Measurements from ENCODE around the gene PIAS1.
"Not testable (repeated sequence)": the region's sequence is repeated elsewhere in the genome, so short reads cannot be mapped to it uniquely, and the experiment has no call there.

The PIAS1 gene

DNA sequence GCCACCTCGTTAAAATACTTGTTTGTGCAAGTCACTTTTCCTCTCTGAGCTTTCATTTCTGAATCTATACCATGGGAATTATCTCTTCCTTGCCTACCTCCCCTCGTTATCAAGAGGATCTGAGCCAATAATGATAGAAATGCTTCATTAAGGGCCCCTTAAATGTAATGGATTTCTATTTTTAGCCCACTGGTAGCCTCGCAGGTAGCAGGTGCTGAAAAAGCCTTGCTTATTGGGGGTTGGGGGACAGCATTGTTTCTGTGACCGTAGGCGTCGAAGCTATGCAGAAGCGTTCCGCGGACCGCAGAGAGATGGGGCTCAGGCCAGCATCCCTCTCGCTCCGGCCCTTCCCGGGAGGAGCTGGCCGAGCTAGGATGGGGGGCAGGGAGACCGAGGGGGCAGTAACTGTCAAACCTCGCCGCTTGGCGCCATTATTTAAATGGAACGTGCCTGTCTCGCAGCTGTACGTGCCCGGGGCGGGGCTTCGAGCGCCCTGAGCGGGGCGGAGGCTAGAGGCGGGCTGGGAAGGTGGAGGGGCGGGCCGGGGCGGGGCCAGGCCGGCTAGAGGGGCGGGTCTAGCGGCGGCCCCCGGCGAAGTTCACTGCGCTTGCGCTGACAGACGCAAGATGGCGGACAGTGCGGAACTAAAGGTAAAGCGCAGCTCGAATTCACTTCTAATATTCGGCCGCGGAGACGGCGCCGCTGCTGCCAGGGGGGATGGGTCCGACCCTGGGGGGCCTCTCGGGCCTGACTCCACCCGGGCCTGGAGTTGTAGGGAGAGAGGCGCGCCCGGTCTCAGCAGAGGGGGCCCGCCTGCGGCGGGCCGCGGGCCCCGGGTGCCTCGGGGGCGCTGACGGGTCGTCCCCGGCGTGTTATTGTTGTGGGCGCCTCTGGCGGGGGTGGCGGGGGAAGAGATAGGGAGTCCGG is at the start of gene PIAS1:
Gene PIAS1 (plus strand): TSS at position 615 of the 927 bp plus-strand sequence. CDS start 12 bp downstream, at position 627.
- peak; percentile 86 to 93 (median 92) for DNase-seq (ENCODE audit: low read depth in 3 of 3)

DNA sequence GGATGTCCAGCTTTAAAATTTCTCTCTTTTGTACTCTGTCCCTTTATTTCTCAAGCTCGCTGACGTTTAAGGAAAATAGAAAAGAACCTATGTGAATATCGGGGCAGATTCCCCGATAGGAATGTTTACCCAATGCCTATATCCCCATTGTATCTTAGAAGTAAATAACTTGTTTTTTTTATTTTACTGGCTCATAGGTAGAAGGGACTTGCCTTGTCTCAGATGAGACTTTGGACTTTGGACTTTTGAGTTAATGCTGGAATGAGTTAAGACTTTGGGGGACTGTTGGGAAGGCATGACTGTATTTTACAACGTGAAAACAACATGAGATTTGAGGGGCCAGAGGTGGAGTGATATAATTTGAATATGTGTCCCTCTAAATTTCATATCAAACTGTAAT is 46.5 kb upstream of the PIAS1 start:
- DNase-seq (ENCODE audit: low read depth in 3 of 3), result not testable (repeated sequence)

DNA sequence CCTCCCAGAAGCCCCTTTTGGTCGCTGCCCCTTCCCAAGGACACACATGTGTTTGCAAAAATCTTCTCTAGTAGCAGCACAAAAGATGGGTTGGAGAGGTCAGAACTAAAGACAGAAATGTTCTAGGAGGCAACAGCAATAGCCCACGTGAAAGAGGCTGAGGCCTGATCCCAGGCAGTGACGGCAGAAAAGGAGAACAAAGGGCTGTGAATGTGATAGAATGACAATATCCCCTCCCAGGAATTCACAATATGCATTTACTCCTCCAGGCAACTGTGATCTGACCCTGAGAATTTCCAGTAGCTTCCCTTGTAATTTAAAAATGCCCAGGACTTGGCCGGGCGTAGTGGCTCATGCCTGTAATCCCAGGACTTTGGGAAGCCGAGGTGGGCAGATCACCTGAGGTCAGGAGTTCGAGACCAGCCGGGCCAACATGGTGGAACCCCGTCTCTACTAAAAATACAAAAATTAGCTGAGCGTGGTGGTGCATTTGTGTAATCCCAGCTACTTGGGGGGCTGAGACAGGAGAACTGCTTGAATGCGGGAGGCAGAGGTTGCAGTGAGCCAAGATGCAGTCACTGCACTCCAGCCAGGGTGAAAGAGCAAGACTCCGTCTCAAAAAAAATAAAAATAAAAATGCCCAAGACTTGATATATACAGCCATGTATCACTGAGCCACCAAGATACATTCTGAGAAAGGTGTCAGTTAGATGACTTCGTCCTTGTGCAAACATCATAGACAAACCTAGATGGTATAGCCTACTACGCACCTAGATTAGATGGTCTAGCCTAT is 43.6 kb upstream of the PIAS1 start:
- DNase-seq (ENCODE audit: low read depth in 3 of 3), result no peak

- no peak for DNase-seq (ENCODE audit: low read depth in 3 of 3)
Observed at GRCh38 chr15:68012911-68013310, 41.2 kb upstream of the PIAS1 start.

GRCh38 chr15:68014219-68014618 is 39.9 kb upstream of the PIAS1 start:
- no peak for DNase-seq (ENCODE audit: low read depth in 3 of 3)

GRCh38 chr15:68015244-68015643 is 38.9 kb upstream of the PIAS1 start:
- DNase-seq (ENCODE audit: low read depth in 3 of 3), result no peak

- no peak for DNase-seq (ENCODE audit: low read depth in 3 of 3)
Observed at GRCh38 chr15:68017201-68017600, 36.9 kb upstream of the PIAS1 start.

DNA sequence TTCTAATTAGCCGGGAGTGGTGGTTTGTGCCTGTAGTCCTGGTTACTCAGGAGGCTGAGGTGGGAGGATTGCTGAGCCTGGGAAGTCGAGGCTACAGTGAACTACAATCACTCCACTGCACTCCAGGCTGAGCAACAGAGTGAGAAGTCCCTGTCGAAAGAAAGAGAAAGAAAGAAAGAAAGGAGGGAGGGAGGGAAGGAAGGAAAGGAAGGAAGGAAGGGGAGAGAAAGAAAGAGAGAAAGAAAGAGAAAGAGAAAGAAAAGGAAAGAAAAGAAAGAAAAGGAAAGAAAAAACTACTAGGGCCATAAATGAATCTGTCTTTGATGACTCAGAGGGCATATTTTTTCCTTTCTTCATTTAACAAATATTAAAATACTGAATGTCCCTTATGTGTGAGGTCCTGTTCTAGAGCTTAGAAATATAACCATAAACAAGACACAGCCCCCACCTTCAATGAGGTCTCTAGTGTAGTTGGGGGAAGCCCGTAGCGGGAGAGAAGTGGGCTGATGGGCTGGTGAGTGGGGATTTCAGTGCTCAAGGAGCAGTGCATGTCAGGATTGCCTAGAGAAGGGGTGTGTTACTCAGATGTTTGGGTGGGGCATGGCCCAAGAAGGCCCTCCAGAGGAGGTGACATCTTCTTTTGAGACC is 35.2 kb upstream of the PIAS1 start:
- no peak for DNase-seq (ENCODE audit: low read depth in 3 of 3)

DNA sequence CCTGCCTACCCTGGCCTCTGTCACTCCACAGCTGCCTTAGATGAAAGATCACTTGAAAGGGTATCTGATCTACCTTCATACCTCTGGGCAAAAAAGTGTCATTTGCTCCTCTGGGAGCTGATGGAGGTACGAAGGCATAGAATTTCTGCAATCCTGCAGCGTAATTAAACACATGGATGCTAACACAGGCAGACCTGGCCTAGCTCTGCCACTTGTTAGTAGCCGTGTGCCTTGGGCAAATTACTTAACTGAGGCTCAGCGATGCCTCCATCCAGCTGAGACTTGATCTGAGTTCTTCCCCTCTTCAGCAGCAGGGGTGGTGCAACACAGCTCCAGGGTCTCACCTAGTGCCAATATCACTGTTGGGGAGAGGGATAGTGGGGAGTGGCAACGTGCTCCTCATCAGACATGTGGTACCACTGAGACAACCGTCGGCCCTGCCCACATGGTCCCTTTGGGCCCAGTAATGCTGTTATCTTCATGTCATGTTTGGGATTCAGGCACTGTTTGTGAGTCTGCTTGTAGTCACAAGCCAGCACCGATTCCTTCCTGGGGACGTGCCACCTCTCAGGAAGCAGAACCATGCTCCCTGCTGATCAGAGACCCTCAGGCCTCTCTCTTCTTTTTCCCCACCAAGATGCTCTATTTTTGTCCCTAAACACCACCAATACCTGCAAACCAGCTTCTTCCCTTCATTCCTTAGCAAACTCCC is 34.1 kb upstream of the PIAS1 start:
- DNase-seq (ENCODE audit: low read depth in 3 of 3), result no peak

DNA sequence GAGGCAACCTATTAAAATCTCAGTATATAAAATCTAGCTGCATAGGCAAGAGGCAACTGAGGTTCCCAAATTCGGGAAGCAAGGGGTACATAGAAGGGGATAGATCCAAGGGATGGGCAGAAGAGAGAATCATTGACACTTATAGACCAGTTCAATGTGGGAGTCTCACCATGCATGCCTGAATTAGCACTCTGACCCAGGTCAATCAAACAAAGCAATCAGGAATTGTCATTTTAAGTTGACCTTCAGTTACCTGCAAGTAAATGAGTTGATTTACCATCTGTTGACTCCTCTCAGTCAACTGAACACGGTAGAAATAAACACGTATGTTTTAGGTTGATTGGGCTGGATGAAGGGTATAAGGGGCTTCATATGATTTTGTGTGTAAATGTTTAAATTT is 33.4 kb upstream of the PIAS1 start:
- no peak for DNase-seq (ENCODE audit: low read depth in 3 of 3)

DNA sequence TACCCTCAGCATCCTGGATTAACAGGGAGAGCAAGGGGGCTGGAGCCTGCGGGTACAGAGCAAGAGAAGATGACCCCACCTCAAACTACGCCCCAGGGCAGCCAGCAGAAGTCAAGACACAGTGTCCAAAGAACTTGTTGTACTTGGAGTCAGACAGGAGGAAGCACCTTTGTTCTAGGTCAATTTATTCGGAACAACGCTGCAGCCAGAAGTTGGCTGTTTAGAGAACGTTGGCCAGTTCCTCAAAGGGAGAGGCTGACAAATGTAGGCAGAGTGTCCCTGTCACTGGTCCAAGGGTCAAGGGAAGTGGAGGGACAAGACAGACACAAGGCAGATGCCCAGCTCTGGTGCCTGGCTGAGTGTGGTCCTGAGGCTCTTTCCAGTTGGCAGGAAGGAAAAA is 32.1 kb upstream of the PIAS1 start:
- DNase-seq (ENCODE audit: low read depth in 3 of 3), result no peak

DNA sequence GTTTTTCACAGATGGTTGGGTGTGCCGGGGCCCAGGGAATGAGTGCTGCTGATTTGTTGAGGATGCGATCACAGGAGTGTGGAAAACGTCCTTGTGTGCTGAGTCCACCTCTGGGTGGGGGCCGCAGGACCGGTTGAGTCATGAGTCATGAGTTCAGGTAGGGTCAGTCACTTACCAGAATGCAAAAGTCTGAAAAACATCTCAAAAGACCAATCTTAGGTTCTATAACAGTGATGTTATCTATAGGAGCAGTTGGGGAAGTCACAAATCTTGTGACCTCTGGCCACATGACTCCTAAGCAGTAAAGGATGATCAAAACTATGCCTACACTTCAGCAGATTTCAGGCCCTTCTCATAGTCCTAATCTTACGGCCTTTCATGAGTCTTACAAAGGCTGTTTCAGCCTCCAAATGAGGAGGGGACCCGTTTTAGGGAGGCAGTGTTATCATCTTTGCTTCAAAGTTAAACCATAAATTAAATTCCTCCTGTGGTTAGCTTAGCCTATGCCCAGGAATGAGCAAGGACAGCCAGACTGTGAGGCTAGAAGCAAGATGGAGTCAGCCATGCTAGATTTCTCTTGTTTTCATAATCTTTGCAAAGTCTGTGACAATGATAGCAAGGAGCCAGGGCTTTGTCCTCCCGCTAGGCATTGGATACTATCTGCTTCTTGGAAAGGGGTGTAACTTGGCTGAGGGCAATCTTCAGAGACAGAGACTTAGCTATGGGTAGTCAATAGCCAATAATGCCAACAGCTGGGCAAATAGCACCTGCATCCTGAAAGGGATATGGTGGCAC is 30.6 kb upstream of the PIAS1 start:
- no peak for DNase-seq (ENCODE audit: low read depth in 3 of 3)

DNA sequence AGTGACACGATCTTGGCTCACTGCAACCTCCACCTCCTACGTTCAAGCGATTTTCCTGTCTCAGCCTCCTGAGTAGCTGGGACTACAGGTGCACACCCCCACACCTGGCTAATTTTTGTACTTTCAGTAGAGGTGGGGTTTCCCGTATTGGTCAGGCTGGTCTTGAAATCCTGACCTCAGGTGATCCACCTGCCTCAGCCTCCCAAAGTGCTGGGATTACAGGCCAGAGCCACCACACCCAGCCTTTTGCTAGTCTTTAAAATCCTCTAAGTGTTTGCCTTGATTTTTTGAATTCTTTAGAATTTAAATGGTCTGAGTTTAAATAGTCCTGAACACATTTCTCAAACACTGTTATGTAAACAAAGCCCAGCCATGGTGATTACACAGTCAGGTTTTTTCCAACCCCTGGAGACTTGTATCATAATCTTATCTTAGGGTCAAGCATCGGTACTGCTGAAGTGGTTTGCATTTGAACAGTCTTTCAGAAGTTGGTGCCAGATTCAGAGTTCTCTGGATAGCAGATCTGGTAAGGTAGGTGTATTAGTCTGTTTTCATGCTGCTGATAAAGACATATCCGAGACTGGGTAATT is 28.2 kb upstream of the PIAS1 start:
- DNase-seq (ENCODE audit: low read depth in 3 of 3), result no peak

DNA sequence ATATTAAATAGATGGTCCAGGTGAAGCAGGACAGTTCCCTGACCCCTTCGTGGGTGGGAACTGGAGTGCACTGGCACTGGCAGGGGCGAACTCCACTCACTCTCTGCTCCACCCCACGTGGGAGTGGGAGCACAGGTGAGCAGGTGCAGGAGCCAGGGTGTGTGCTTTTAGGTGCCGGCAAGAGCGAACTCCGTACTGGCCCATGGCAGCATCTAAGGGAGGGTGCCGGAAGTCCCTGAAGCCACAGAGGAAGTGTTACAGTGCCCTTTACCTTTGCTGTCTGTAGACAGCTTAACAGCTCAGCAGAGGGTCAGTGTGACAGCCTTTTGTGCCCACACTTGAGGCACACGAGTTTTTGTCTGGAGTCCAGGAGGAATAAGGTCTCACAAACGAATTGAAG is 26.7 kb upstream of the PIAS1 start:
- DNase-seq (ENCODE audit: low read depth in 3 of 3), result no peak

GRCh38 chr15:68028137-68028887 is 25.8 kb upstream of the PIAS1 start:
- DNase-seq (ENCODE audit: low read depth in 3 of 3), result no peak

- no peak for DNase-seq (ENCODE audit: low read depth in 3 of 3)
Observed at GRCh38 chr15:68028888-68029207, 25.3 kb upstream of the PIAS1 start.

DNA sequence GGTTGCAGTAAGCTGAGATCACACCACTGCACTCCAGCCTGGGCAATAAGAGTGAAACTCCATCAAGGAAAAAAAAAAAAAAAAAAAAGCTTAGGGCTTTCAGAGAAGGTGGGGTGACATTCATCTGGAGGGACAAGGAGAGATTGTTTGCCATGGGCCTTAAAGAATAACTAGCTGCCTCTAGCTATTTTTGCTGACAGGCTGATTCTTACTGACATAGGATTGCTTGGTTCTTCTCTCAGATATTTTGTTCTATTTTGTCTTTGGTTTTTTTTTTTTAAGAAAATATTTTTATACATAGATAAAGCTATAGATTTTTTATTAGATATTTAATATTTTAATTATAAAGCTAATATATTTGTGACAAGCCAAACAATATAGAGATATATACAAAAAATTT is 24.2 kb upstream of the PIAS1 start:
- DNase-seq (ENCODE audit: low read depth in 3 of 3), result no peak

GRCh38 chr15:68031404-68031803 is 22.7 kb upstream of the PIAS1 start:
- no peak for DNase-seq (ENCODE audit: low read depth in 3 of 3)

DNA sequence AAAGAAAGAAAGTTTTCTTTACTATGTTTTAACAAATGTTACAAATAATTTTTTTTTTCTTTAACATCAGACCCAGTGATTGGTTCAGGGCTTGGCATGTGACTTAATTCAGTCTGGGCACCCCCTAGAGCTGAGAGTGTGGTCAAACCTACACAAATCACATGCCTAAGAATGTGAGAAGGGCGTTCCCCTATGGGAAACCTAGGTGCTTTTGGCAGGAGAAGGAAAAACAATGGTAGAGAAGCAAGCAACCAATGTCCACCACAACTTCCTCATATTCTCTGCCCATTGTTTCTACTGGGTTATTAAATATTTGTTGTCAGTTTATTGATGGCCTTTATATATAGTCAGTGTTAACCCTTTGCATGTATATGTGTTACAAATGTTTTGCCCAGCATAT is 21.4 kb upstream of the PIAS1 start:
- no peak for DNase-seq (ENCODE audit: low read depth in 3 of 3)

- no peak for DNase-seq (ENCODE audit: low read depth in 3 of 3)
Observed at GRCh38 chr15:68034081-68034480, 20.0 kb upstream of the PIAS1 start.

Measured in stimulated activated CD4-positive, alpha-beta T cell treated with anti-CD3 and anti-CD28 coated beads, TNF-alpha, amount 100 ng/mL, for 24 hours (primary cell).